ENCODE results near the gene EMX1. TPM values are rescaled to one million over a fixed set of nuclear protein-coding genes. Genes with fewer than 3 reads are reported as not detected.

EMX1 gene
- total RNA-seq, 2 donors from 2014 or later = not detected

DNA sequence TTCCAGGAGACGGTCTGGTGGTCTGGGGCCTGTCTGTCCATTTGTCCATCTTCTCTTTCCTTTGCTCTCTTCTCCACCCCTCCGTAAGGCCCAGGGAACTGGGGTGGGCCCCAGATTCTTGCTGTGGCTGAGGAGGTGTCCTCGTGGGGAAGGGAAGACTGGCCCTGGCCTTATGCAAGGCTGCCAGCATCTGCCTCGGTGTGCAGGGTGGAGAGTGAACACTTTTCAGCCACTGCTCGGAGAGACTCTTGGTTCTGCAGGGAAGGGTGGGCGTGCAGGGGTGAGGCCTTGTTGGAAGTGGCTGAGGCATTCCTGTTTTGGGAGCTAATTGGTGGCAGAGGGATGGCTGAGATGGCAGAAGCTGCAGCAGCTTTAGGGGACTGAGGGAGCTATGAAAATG is 23.0 kb downstream of the EMX1 start:
- Mint-ChIP-seq H3K4me1 (peaks cover under 1% of the 10 kb centered on the region), H3K9me3 (no peaks in the 10 kb centered on the region), H3K36me3 (ENCODE audit: low read depth) (no peaks in the 10 kb centered on the region), H3K27me3 (peaks cover 8% of the 10 kb centered on the region), H3K4me3 (no peak overlapping the region), H3K27ac (no peak overlapping the region)
- ATAC-seq (replicated peaks) = no peak

DNA sequence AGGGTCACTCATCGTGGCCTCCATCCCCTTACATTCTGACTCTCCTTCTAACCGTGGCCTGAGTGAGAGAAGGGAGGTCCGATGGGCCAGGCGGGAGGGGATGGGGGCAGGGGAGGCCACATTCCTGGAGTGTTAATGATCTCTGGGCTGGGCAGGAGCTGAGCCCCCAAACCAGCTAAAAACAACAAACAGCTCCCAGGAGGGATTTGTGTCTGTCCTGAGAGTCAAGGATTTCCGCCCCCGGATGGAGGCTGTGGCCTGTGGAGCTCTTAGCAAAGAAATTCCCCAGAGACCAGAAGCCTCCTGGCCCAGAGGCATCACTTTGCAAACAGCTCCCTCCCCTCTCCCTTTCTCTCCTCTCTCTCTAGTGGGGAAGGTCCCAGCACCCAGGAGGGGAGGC is 23.5 kb downstream of the EMX1 start:
- Mint-ChIP-seq H3K4me1 (no peaks in the 10 kb centered on the region), H3K36me3 (ENCODE audit: low read depth) (no peaks in the 10 kb centered on the region), H3K27ac (no peak overlapping the region), H3K4me3 (no peak overlapping the region), H3K9me3 (no peaks in the 10 kb centered on the region), H3K27me3 (peaks cover 3% of the 10 kb centered on the region)
- ATAC-seq (replicated peaks) = no peak

DNA sequence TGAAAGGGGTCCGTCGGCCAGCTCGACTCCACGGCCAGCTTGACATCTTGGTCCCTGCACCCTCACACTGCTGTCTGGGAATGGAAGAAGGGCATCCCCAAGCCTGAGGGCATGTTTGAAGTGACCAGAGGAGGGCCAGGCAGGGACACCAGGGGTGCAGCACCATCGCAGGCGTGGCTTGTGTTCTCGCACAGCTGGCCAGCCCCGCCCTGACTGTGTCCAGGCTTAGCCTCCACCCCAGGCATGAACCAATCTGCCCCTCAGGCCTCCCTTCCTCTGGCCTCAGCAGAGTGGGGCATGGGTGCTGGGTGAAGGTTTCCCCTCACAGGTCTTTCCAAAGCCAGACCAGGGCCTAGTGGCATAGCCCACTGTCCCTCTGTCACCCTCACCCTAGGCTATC is 25.0 kb downstream of the EMX1 start:
- no peaks in the 10 kb centered on the region for H3K27me3 Mint-ChIP-seq
- no peak for ATAC-seq (replicated peaks)
- H3K27ac Mint-ChIP-seq = no peak overlapping the region
- no peaks in the 10 kb centered on the region for H3K4me1 Mint-ChIP-seq
- no peak overlapping the region for H3K4me3 Mint-ChIP-seq
- H3K36me3 Mint-ChIP-seq (ENCODE audit: low read depth) = no peaks in the 10 kb centered on the region
- no peaks in the 10 kb centered on the region for H3K9me3 Mint-ChIP-seq

DNA sequence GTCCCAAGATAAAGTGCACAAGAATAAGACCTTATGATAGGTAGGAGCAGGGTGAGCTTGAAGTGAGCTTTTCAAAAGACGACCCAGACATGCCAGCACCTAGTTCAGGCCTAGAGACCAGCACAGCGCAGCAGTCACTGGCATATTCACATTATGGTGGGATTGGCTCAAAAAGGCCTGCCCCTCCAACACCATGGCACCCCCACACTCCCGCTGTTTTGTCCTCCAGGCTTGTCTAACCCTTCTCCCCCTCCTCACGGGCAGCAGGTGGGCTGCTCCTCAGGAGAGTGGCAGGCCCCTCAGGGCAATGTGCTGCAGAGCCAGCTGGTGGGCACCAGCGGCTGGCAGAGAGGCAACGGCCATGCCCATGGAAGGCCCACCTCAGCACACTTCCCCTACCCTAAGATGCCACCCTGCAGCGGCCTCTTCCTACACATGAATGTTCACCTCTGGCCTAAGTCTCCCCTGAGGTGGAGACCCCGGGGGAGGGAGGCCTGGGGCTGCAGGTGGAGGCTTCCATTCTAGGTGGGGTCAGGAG is 25.6 kb downstream of the EMX1 start:
- no peaks in the 10 kb centered on the region for H3K9me3 Mint-ChIP-seq
- no peak overlapping the region for H3K4me3 Mint-ChIP-seq
- H3K27ac Mint-ChIP-seq = no peak overlapping the region
- no peaks in the 10 kb centered on the region for H3K27me3 Mint-ChIP-seq
- ATAC-seq (replicated peaks) = no peak
- H3K4me1 Mint-ChIP-seq = no peaks in the 10 kb centered on the region
- no peaks in the 10 kb centered on the region for H3K36me3 Mint-ChIP-seq (ENCODE audit: low read depth)

DNA sequence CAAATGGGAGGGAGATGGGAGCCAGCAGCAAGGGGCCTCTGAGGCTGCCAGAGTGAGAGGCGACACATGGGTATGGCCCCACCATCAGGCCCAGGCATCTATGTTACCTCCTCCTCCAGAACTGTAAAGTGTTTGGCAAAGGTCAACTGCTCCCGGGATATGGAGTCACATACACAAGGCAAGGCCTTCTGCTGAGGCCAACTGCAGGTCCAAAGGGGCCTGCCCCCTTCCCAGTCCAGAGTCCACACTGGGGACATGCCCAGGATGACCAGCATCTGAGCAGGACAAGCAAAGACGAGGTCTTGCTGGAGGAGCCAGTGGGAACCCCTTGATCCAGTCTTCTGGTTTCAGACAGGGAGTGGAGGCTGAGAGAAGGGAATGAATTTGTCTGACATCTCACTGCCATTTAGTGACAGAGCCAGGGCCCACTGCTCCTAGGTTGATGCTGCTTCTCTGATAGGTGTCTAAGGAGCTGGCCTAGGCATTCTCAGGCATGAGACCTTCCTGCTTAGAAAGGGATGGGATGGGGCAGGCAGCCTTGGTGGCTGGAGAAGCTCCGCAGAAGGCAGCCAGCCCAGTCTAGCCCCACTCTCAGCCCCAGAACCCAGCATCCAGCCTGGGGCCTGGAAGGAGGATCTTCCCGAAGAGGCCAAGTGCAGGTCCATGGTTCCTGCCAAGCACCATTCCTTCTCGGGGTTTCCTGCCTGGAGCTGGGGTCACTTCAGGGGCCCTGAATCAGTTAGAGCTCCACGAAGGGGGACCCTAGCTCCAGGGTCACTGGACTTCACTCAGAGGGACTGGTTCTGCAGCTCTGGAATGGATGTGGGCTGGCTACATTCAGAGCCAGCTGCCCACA is 26.4 kb downstream of the EMX1 start:
- no peaks in the 10 kb centered on the region for H3K9me3 Mint-ChIP-seq
- H3K27ac Mint-ChIP-seq = no peak overlapping the region
- no peaks in the 10 kb centered on the region for H3K4me1 Mint-ChIP-seq
- ATAC-seq (replicated peaks) = no peak
- H3K4me3 Mint-ChIP-seq = no peak overlapping the region
- H3K36me3 Mint-ChIP-seq (ENCODE audit: low read depth) = no peaks in the 10 kb centered on the region
- no peaks in the 10 kb centered on the region for H3K27me3 Mint-ChIP-seq

DNA sequence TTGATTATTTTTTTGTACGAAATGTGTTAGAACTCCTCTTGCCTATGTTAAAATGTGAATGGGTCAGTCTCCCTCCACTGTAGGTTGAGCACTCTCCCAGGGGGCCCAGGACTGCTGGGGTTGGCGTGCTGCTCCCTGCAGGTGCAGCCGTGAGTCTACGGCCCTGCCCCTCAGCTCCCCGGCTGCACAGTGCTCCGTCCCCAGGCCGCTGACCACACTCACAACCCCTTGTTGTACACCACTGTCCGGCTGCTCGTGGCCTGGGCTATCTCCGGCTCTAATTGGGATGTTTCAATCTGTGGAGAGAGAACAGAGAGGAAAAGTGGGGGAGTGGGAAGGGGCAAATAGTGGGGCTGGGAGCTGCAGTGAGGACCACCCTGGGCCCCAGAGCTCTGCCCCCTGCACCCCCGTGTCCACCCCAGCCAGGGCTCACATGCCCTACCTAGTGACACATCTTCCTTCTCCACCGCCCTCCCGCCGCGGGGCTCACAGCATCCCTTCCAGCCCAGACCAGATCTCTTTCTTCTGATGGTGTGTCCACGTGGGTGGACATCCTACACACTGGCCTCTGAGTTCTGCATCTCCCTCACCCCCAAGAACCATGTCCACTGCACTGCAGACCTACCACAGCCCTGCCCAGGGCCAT is 27.6 kb downstream of the EMX1 start:
- Mint-ChIP-seq H3K4me3 (no peak overlapping the region), H3K27me3 (no peaks in the 10 kb centered on the region), H3K27ac (no peak overlapping the region), H3K9me3 (no peaks in the 10 kb centered on the region), H3K4me1 (no peaks in the 10 kb centered on the region), H3K36me3 (ENCODE audit: low read depth) (no peaks in the 10 kb centered on the region)
- no peak for ATAC-seq (replicated peaks)

DNA sequence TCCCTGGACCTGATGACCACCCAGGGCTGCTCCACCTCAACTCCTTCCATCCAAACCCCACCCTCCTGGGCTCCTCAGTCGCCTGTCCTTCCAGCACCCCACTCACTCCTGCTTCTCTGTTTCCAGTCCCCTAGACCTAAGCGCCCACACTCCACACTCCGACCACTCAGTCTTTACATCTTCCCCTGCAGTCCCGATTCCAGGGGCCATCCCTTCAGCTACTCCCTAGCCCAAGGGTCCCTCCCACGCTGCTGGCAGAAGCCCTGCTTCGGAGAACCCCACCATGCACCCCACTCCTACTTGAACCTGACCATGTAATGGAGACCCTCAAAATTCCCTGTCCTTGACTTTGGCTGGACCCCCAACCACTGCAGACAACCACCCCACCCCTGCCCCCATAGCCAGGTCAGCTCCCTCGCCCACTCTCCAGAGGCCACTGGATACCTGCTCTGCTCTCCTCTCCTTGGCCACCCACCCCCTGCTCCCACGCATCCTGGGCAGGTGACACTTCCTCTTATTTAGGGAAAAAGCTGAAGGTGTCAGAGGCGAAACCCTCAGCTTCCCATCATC is 28.2 kb downstream of the EMX1 start:
- no peak overlapping the region for H3K4me3 Mint-ChIP-seq
- H3K36me3 Mint-ChIP-seq (ENCODE audit: low read depth) = no peaks in the 10 kb centered on the region
- no peaks in the 10 kb centered on the region for H3K9me3 Mint-ChIP-seq
- no peaks in the 10 kb centered on the region for H3K27me3 Mint-ChIP-seq
- H3K27ac Mint-ChIP-seq = no peak overlapping the region
- H3K4me1 Mint-ChIP-seq = no peaks in the 10 kb centered on the region
- ATAC-seq (replicated peaks) = no peak

DNA sequence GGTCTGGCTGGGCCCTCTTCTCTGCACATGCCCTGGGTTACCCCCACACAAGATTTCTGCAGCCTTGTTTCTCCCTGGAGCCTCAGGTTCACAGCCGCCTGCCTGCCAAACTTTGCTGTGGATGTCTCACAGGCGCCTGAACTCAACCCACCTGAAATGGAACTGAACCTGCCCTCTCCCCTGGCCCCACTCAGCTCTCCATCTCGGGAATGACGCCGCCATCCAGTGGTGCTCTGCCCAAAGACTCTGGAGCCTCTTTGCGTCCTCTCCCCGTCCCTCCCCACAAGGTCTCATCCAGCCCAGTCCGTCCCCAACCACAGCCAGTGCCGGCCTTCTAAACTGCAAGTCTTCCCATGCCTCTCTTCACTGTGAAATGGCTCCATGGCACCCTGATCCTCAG is 29.1 kb downstream of the EMX1 start:
- H3K4me3 Mint-ChIP-seq = no peak overlapping the region
- no peaks in the 10 kb centered on the region for H3K36me3 Mint-ChIP-seq (ENCODE audit: low read depth)
- no peaks in the 10 kb centered on the region for H3K9me3 Mint-ChIP-seq
- no peak for ATAC-seq (replicated peaks)
- no peaks in the 10 kb centered on the region for H3K4me1 Mint-ChIP-seq
- no peak overlapping the region for H3K27ac Mint-ChIP-seq
- no peaks in the 10 kb centered on the region for H3K27me3 Mint-ChIP-seq

DNA sequence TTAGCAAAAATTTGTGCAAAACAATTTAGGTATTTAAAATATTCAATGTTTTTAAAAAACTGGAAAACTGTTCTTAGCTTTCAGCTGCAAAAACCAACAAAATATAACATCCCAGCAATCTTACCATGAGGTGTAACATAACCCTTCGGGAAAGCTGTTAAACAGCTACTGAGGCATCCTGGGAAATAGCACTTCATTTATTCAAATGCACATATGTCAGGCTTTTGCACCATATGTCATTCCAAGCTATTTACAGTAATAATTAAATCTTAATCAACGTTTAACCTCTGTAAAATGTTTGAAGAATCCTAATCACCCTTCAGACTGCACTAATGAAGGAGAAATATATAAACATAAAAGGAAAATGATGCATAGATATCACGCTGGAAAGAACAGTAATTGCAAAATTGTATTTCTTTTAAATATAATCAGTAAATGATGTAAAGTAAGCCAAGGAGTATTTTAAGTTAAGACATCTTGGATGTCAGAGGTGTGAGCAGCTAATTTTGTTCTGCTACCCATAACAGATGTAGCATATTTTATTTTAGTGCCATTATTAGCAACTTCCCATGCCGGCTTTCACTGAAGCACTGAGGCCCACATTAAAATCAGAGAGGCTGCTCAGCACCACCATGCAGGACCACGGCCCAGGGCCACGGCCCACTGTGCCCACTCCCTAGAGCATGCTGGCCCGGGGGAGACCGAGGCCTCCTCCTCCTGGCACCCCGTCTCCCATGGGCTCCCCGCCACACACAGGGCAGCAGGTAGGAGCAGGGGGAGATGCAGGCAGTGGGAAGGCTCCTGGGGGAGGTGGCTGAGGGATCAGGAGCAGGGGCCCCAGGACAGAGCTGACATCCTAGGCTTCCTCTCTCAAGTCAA is 30.9 kb downstream of the EMX1 start:
- Mint-ChIP-seq H3K9me3 (no peaks in the 10 kb centered on the region), H3K36me3 (ENCODE audit: low read depth) (no peaks in the 10 kb centered on the region), H3K27ac (no peak overlapping the region), H3K4me3 (no peak overlapping the region), H3K27me3 (no peaks in the 10 kb centered on the region), H3K4me1 (peaks cover under 1% of the 10 kb centered on the region)
- no peak for ATAC-seq (replicated peaks)

DNA sequence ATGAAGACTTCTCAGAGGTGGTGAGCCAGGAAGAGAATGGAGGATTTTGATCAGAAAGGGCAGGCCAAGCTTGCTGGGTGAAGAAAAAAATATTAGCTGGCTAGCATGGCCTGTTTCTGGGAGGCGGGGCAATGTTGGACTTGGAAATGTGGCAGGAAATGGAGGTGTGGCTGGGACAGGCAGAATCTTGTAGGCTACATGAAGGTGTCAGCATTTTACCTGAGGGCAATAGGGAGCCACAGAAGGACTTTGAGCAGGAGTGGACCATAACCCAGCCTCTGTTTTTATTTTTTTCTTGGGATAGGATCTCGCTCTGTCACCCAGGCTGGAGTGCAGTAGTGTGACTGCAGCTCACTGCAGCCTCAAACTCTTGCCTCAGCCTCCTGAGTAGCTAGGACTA is 31.7 kb downstream of the EMX1 start:
- Mint-ChIP-seq H3K27ac (no peak overlapping the region), H3K36me3 (ENCODE audit: low read depth) (no peaks in the 10 kb centered on the region), H3K4me1 (peaks cover 9% of the 10 kb centered on the region), H3K9me3 (no peaks in the 10 kb centered on the region), H3K4me3 (no peak overlapping the region), H3K27me3 (no peaks in the 10 kb centered on the region)
- no peak for ATAC-seq (replicated peaks)

DNA sequence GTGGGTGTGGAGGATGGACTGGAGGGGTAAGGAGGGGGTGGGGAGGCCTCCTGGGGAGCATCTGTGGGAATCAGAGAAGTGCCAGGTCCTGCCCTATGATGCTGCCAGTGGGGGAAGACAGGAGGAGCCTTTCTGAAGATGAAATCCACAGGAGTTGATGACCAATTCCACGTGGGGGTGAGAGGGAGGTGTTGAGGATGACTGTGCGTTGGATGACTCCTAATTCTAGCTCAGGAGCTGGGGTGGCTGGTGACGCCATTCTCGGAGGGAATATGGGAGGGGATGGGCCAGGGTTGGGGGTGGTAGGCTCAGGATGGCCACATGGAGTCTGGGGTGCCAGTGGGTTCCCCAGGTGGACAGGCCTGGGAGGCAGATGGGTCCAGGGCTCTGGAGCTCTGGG is 32.3 kb downstream of the EMX1 start:
- Mint-ChIP-seq H3K27me3 (no peaks in the 10 kb centered on the region), H3K27ac (no peak overlapping the region), H3K9me3 (no peaks in the 10 kb centered on the region), H3K4me3 (no peak overlapping the region), H3K4me1 (peaks cover 11% of the 10 kb centered on the region), H3K36me3 (ENCODE audit: low read depth) (no peaks in the 10 kb centered on the region)
- no peak for ATAC-seq (replicated peaks)

DNA sequence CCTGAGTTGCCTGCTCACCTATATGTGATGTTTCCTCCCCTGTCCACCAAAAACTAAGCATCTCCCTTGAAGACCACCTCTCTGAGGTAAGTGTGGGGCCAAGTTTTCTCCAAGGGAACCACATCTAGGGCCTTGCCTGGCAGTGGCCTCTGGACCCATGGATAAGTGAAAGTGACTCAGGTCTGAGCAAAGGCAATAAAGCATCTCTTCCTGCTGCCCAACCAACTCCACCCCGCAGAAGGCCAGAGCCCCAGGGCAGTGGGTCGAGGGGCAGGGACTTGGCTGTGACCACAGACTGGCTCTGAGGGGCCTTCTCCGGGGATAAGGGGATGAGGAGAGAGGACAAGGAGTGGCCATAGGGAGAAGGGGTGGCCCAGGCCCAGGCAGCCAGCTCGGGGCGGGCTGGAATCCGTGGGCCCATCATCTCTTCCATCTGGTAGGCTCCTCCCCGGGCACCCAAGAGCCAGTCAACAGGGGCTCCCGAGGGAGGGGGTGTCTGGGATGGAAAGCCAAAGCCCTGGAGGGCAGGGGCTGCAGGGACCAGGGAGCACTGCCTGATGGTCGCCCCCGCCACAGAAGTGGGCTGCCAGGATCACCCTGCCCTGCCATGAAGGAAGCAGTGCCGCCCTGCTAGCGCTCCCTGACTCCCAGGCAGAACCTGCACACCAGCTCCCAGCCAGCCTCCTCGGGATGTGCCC is 33.4 kb downstream of the EMX1 start:
- H3K9me3 Mint-ChIP-seq = no peaks in the 10 kb centered on the region
- no peak for ATAC-seq (replicated peaks)
- H3K4me3 Mint-ChIP-seq = no peak overlapping the region
- H3K36me3 Mint-ChIP-seq (ENCODE audit: low read depth) = no peaks in the 10 kb centered on the region
- H3K27ac Mint-ChIP-seq = no peak overlapping the region
- H3K4me1 Mint-ChIP-seq = peaks cover 16% of the 10 kb centered on the region
- no peaks in the 10 kb centered on the region for H3K27me3 Mint-ChIP-seq

DNA sequence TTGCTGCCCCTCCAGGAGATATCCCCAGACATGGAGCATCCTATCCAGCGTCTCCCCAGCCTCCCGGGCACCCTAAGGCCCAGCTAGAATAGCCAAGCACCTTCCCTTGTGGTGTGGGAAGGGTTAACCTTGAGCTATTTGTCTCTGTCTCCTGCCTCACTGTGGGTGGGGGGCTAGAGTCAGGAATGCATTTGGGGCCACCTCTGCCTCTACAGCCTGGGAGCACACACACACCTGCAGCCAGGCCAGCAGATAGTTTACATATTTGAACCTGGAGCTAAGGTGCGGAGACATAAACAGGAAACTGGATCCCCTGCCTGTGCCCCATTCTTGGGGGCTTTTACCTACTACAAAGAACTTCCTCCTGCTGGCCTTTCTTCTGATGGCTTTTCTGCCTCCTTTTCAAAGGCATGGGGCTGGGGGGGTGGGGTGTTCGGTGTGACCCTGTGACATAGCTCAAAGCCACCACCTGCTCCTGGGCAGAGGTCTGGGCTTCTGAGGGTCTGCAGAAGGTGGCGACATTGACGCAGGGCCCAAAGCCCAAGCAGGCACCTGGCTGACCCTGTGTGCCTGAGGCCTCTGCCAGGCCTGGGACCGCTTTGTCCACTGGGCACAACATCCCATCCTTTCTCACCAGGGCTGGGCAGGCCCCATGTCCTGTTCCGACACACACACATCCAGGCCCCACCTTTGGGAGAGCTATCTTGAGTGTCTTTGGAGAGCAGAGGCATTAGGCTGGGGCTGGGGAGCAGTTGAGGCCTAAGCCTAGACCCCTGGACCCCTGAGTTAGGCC is 34.2 kb downstream of the EMX1 start:
- ATAC-seq (replicated peaks) = no peak
- Mint-ChIP-seq H3K4me3 (no peak overlapping the region), H3K27ac (no peak overlapping the region), H3K27me3 (no peaks in the 10 kb centered on the region), H3K36me3 (ENCODE audit: low read depth) (no peaks in the 10 kb centered on the region), H3K9me3 (no peaks in the 10 kb centered on the region), H3K4me1 (peaks cover 16% of the 10 kb centered on the region)
